Activated T-cell treated with anti-CD3 and anti-CD28 coated beads for 48 hours (primary cell): ENCODE data around the gene TPD52L1.

ENCODE experiments used
- DNase-seq: peaks from one replicate; pipeline ENCODE4 v3.0.0-alpha.2; 2020; ENCODE audit warnings: low read depth

Gene TPD52L1

DNA sequence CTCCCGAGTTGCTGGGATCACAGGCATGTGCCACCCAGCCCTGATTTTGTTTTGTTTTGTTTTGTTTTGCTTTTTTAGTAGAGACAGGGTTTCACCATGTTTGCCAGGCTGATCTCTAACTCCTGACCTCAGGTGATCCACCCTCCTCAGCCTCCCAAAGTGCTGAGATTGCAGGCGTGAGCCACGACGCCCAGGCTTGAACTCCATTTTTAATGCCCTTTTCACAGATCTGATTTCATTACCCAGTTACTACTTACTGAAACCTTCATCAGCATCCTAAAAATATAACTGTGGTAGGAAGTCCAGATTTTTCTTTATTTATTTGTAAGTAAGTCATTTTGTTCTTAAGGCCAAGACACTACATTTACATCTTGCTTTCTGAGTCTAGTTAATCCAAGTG, 84.2 kb downstream of the TPD52L1 start:
- no peak for DNase-seq

DNA sequence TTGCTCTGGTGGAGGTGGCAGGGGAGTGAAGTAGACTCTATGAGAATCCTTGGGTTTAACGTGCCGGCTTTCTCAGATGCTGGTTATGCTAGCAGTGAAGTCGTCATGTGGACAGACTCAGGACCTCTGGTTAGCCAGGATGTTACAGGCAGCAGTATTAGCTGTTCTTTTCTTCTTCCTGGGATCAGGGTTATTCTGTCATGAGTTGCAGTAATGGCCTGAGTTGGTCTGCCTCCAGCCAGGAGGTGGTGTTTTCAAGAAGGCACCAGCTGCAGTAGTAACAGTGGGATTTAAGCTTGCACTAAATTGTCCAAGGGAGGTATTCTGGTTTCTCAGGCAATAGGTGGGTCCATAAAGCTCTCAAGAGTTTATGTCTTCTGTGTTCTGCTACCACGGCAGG, 91.5 kb downstream of the TPD52L1 start:
- no peak for DNase-seq

- DNase-seq: no peak
These were observed 92.1 kb downstream of the TPD52L1 start for GRCh38 chr6:125245523-125246264.

DNA sequence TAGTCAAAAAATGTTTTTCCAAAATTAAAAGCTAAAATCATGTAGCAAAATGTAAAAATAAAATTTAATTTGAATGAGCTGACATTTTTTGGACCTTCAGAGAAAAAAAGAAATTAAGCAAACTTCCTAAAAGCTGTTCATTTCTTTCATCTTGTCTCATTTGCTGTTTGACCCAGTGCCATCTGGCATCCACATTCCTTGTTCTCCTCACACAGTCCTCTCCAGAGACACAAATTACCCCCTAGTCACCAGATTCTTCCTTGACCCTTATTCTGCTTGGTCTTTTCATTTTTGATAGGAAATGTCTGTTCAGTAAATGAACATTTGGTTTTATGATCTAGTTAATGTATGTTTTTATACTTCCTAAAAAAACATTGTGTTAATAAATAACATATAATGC, 93.0 kb downstream of the TPD52L1 start:
- DNase-seq: no peak

DNA sequence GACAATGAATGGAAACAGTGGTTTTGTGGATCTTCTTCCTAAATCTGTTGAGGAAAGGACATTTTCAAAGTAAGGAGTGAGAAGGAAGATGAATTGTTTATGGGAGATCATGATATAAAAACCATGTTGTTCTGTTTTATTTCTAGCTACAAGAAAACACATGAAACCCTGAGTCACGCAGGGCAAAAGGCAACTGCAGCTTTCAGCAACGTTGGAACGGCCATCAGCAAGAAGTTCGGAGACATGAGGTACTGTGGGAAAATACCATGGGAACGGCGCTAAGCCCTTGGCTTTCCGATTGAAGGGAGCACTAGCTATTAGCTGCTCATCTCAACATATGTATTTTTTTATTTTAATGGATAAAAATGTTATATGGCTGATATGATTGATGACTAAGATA, 94.6 kb downstream of the TPD52L1 start:
- no peak for DNase-seq

DNA sequence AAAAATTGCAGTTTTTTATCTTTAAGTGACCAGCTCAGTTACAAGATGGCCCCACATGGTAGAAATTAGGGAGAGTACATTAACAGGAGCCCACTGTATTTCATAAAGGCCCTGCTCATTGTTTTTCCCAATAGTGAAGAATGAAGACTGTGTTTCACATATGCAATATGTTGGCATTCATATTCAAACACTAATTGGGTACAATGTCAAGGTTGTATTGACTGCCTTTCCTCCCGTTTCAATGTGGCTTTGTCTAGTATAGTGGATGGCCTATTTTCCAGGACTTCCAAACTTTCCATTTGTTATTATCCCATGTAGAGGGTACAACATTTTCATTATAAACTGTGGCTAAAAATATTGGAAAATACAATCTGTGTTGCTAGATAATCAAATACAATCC, 96.9 kb downstream of the TPD52L1 start:
- DNase-seq: no peak

GRCh38 chr6:125251516-125252220, 98.1 kb downstream of the TPD52L1 start:
- DNase-seq: no peak

GRCh38 chr6:125252891-125253290, 99.3 kb downstream of the TPD52L1 start:
- DNase-seq: no peak

- DNase-seq: no peak
These were observed 100.3 kb downstream of the TPD52L1 start for GRCh38 chr6:125253881-125254280.

DNA sequence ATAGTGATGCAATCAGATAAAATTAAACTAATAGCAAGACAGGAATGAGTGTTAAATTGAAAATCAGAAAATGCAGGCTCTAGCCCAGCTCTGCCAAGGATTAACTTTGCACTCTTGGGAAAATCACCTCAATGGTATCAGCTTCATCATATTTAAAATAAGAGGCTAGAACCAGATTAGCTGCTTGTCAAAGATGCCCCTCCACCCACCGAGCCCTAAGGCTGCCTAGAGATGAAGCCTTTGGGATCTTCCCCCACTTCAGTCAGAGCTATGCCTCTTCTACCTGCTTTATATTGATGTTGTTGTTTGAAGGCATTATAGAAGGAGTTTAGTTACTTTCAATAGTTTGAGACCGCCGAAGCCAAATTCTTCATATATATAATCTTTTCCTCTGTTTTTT, 100.7 kb downstream of the TPD52L1 start:
- DNase-seq: no peak

GRCh38 chr6:125255201-125255600, 101.6 kb downstream of the TPD52L1 start:
- DNase-seq: no peak

DNA sequence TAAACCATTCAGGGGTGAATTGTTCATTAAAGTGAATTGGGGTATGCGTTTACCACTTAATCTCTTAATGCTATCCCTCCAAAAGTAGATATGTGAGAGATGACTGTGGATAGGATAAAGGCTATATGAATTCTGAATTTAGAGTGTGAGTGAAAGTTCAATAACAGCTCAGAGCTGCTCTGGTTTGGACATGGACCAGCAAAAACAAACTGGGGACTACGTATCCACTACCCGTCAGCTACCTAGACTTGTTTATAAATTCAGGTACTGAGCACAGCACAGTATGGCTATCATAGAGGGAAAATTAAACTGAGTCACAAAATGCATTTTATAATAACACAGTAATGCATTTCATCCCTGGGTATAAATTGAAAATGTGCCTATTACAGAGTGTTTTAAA, 103.8 kb downstream of the TPD52L1 start:
- DNase-seq: no peak

GRCh38 chr6:125258651-125259353, 105.2 kb downstream of the TPD52L1 start:
- no peak for DNase-seq

DNA sequence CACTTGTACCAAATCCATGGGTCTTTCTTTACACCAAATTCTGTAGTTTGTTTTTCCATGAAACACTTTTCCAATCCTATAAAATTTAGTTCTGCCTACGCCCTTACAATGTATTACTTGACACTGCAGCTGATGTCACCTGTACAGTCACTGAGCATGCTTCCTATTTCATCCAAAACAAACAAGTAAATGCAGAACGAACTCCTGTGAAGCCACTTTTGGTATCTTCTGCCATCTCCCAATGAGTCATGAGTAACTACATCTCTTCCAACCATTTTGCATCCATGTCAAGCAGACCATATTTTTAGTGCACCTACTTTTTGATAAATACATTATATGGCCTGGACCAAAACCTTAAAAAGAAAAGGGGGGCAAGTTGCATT, 105.8 kb downstream of the TPD52L1 start:
- no peak for DNase-seq

GRCh38 chr6:125262016-125263013, 108.7 kb downstream of the TPD52L1 start:
- DNase-seq: no peak

DNA sequence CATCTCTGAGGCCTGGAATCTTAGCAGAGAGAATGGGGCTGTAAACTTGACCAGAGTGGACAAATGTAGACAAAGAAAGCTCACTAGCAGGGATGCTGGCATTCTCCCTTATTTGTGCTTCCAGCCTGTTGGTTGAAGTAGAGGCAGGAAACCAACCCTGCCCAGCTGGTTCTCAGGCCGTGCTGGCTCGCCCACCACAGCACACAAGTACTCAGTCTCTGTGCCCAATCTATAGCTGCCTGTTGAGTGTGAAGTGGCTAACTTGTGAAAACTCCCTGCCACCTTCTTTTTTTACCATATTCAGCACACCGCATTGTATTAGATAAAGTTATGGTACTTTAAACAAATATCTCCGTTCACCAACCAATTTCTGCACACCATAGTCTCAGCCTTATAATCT, 110.9 kb downstream of the TPD52L1 start:
- DNase-seq: no peak

- no peak for DNase-seq
These were observed 114.4 kb downstream of the TPD52L1 start for GRCh38 chr6:125267806-125268523.

DNA sequence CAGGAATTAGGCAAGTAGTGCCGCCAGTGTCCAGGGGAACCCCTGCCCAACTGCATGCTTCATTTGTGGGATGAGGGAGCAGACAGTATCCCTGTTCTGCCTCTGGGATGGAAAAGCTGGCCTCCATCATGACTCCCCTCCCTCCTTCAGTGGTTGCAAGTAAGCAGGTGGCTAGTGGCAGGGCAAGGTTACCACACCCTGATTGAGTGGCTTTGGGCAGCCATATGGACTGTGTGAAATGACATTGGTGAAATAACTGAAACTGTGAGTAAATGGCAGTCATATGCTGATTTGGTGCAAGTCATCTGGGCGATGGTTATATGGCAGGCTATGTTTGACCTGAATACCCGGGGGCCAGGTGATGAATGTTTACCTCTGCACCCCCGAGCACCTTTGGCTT, 115.2 kb downstream of the TPD52L1 start:
- no peak for DNase-seq

GRCh38 chr6:125269328-125269985, 115.9 kb downstream of the TPD52L1 start:
- DNase-seq: no peak

DNA sequence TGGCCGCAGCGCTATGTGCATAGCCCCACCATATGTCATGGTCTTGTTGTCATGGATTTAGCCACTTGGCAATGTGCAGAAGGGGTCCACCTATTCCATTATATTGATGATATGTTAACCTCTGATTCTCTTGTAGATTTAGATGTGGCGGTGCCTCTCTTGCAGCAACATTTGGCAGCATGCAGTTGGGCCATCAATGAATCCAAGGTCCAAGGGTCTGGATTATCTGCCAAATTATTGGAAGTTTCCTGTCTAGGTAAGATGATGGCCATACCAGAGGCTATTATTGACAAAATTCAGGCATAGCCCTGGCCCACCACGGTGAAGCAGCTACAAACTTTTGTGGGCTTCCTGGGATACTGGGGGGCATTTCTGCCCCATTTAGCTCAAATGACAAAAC, 116.8 kb downstream of the TPD52L1 start:
- no peak for DNase-seq
